ENCODE data around the gene LOXL4.

The LOXL4 gene

DNA sequence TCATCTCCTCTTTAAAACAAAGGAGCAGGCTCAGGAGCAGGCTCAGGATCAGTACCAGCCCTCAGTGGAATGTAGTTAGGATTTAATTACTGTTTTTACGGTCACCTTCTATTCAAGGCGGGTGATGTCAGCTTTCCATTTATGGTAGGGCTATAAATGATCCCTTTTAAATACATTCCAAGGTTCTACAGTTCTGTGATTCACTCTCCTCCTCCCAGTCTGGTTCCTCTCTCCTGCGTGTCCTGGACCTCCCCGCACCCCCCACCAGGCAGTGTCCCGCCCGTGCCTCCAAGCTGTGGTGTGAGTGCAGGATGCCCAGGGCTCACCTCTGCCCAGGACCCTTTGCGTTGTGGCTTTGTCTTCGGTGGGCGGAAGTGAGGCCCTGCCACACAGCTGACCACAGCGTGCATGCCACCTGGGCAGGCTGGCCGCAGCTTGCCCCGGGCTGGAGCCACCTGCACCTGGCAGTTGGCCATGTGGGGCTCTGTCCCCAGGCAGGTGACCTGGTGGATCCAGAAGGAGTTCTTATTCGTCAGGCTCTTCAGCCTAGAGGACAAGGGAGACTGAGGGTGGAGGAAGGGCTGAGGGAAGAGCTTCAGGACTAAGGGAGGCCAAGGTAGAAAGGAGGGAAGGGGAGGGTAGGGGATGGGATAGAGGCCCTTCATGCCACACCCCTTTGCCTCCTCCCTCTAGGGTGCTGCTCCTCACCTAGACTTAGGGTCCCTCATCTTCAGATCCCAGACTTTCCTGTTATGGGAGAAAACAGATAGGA, 9.1 kb downstream of the LOXL4 start:
- no peak overlapping the region for H3K9ac ChIP-seq (ENCODE audit: insufficient read length, low read depth)
- H3K36me3 ChIP-seq (ENCODE audit: insufficient read depth, insufficient read length, low read length) = peaks cover 31% of the 10 kb centered on the region
- H3K9me3 ChIP-seq (ENCODE audit: insufficient read depth, low read length) = no peaks in the 10 kb centered on the region; the same call in 1 of the 2 replicates
- no peak for DNase-seq (ENCODE audit: low read depth, low spot score)
- no peak overlapping the region for H3K4me3 ChIP-seq (ENCODE audit: insufficient read length, low read depth)
- peaks cover 2% of the 10 kb centered on the region for H3K4me1 ChIP-seq (ENCODE audit: insufficient read depth, insufficient read length)
- no peaks in the 10 kb centered on the region for H3K27me3 ChIP-seq (ENCODE audit: insufficient read depth, insufficient read length)
- no peak for TF ChIP-seq YY1 (IDR thresholded peaks at IDR 0.05; ENCODE audit: insufficient read depth, insufficient read length)
- TF ChIP-seq ZNF274 (IDR thresholded peaks at IDR 0.05; ENCODE audit: low read depth, low read length) = no peak
- no peak for TF ChIP-seq SUZ12 (IDR thresholded peaks at IDR 0.05; ENCODE audit: extremely low read depth, insufficient read depth, insufficient read length)

DNA sequence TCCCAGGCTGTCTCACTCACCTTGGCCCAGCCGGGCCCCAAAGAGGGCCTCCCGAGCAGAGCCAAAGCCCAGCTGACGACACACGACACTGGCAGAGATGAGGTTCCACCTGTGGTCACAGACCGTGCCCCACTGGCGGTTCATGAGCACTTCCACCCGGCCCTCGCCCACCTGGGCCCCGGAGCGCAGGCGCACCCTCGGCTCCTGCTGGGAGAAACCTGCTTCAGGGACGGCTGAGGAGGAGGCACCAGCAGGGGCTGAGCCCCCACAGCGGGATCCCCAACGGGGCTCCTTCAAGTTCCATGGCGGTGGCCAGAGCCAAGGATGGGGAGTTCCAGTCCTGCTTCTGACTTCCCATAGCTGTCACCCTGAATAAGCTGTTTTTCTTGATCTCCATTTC, 10.0 kb downstream of the LOXL4 start:
- no peak for DNase-seq (ENCODE audit: low read depth, low spot score)

DNA sequence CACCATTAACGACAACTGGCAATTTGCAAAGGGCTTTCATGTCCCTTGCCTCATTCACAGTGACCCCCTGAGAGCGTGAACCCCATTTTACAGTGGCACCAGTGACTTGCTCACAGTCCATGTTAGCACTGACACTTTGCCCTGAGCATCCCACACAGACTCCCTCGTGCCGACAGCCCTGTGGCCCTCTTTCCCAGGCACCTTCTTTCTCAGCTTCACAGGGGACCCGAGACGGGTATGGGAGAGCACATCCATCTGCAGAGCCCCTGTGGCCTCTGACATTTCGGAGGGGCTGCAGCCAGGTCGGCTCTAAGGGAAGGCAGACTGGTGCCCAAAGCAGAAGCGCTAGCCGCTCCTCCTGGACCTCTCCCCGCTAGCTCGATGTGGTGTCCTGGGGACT, 10.8 kb downstream of the LOXL4 start:
- H3K4me3 ChIP-seq (ENCODE audit: insufficient read length, low read depth) = no peak overlapping the region
- DNase-seq (ENCODE audit: low read depth, low spot score) = no peak
- TF ChIP-seq YY1 (IDR thresholded peaks at IDR 0.05; ENCODE audit: insufficient read depth, insufficient read length) = no peak
- H3K27me3 ChIP-seq (ENCODE audit: insufficient read depth, insufficient read length) = no peaks in the 10 kb centered on the region
- peaks cover 2% of the 10 kb centered on the region for H3K4me1 ChIP-seq (ENCODE audit: insufficient read depth, insufficient read length)
- H3K36me3 ChIP-seq (ENCODE audit: insufficient read depth, insufficient read length, low read length) = peaks cover 35% of the 10 kb centered on the region
- H3K9ac ChIP-seq (ENCODE audit: insufficient read length, low read depth) = no peak overlapping the region
- no peaks in the 10 kb centered on the region; the same call in 1 of the 2 replicates for H3K9me3 ChIP-seq (ENCODE audit: insufficient read depth, low read length)

More for the DNA sequence above, 10.0 kb downstream of the LOXL4 start:
- peaks cover 36% of the 10 kb centered on the region for H3K36me3 ChIP-seq (ENCODE audit: insufficient read depth, insufficient read length, low read length)
- H3K4me3 ChIP-seq (ENCODE audit: insufficient read length, low read depth) = no peak overlapping the region
- H3K4me1 ChIP-seq (ENCODE audit: insufficient read depth, insufficient read length) = peaks cover 2% of the 10 kb centered on the region
- no peaks in the 10 kb centered on the region; the same call in 1 of the 2 replicates for H3K9me3 ChIP-seq (ENCODE audit: insufficient read depth, low read length)
- no peaks in the 10 kb centered on the region for H3K27me3 ChIP-seq (ENCODE audit: insufficient read depth, insufficient read length)
- TF ChIP-seq ZNF274 (IDR thresholded peaks at IDR 0.05; ENCODE audit: low read depth, low read length) = no peak
- no peak for TF ChIP-seq YY1 (IDR thresholded peaks at IDR 0.05; ENCODE audit: insufficient read depth, insufficient read length)
- TF ChIP-seq SUZ12 (IDR thresholded peaks at IDR 0.05; ENCODE audit: extremely low read depth, insufficient read depth, insufficient read length) = no peak
- no peak overlapping the region for H3K9ac ChIP-seq (ENCODE audit: insufficient read length, low read depth)

DNA sequence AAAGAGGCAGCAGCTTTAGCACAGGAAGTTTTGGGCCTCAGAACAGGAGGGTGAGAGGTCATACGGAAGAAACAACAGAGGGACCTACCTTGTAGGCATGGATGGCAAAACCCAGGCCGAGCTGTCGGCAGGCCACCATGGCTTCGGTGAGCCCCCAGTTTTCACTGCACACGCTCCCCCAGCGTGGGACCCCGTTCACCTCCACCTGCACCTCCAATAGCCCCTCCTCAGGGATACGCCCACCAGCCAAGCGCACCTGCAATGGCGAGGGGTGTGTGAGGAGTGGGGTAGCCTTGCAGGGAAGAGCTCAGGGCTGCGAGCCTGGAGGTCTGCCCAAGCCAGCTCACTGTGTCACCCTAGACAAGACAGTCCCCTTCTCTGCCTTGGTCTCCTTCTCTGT, 11.3 kb downstream of the LOXL4 start:
- H3K4me1 ChIP-seq (ENCODE audit: insufficient read depth, insufficient read length) = peaks cover 2% of the 10 kb centered on the region
- no peak overlapping the region for H3K4me3 ChIP-seq (ENCODE audit: insufficient read length, low read depth)
- H3K9ac ChIP-seq (ENCODE audit: insufficient read length, low read depth) = no peak overlapping the region
- TF ChIP-seq SUZ12 (IDR thresholded peaks at IDR 0.05; ENCODE audit: extremely low read depth, insufficient read depth, insufficient read length) (no peak), ZNF274 (IDR thresholded peaks at IDR 0.05; ENCODE audit: low read depth, low read length) (no peak), YY1 (IDR thresholded peaks at IDR 0.05; ENCODE audit: insufficient read depth, insufficient read length) (no peak)
- no peaks in the 10 kb centered on the region for H3K27me3 ChIP-seq (ENCODE audit: insufficient read depth, insufficient read length)
- DNase-seq (ENCODE audit: low read depth, low spot score) = no peak
- peaks cover 30% of the 10 kb centered on the region for H3K36me3 ChIP-seq (ENCODE audit: insufficient read depth, insufficient read length, low read length)
- H3K9me3 ChIP-seq (ENCODE audit: insufficient read depth, low read length) = no peaks in the 10 kb centered on the region

DNA sequence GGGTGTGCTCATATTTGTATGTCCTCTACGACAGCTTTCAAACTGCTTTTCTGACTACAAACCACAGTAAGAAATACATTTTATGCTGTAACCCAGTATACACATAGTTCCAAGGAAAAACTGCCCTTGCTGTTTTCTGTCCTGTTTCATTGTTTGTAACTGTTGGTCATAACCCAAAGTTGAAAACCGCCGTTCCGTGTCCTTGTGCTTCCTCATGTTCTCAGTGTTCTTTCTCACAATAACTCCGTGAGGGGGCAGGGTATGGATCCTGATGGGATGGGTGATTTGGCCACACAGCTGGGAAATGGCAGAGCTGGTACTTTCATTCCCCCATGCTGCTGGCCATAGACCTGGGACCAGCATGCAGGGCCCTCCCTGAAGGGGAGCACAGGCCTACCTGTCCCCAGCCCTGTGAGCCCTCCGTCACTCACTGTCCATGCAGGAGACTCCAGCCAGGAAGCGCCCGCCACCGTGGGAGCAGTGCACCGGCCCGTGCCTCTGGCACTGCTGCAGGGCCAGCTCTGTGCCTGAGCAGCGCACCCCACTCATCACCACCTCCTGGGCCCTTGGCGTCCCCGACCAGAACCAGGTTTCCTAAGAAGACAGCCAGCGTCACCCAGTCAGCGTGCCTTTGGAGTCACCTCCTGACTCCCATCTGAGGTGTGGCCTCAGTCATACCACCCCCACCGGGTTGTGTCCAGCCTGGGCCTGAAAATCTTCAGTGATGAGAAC, 12.7 kb downstream of the LOXL4 start:
- peaks cover 42% of the 10 kb centered on the region for H3K36me3 ChIP-seq (ENCODE audit: insufficient read depth, insufficient read length, low read length)
- H3K4me3 ChIP-seq (ENCODE audit: insufficient read length, low read depth) = no peak overlapping the region
- H3K9ac ChIP-seq (ENCODE audit: insufficient read length, low read depth) = no peak overlapping the region
- no peaks in the 10 kb centered on the region for H3K9me3 ChIP-seq (ENCODE audit: insufficient read depth, low read length)
- DNase-seq (ENCODE audit: low read depth, low spot score) = no peak
- TF ChIP-seq ZNF274 (IDR thresholded peaks at IDR 0.05; ENCODE audit: low read depth, low read length) = no peak
- no peak for TF ChIP-seq YY1 (IDR thresholded peaks at IDR 0.05; ENCODE audit: insufficient read depth, insufficient read length)
- TF ChIP-seq SUZ12 (IDR thresholded peaks at IDR 0.05; ENCODE audit: extremely low read depth, insufficient read depth, insufficient read length) = no peak
- no peaks in the 10 kb centered on the region for H3K27me3 ChIP-seq (ENCODE audit: insufficient read depth, insufficient read length)
- peaks cover 2% of the 10 kb centered on the region for H3K4me1 ChIP-seq (ENCODE audit: insufficient read depth, insufficient read length)

DNA sequence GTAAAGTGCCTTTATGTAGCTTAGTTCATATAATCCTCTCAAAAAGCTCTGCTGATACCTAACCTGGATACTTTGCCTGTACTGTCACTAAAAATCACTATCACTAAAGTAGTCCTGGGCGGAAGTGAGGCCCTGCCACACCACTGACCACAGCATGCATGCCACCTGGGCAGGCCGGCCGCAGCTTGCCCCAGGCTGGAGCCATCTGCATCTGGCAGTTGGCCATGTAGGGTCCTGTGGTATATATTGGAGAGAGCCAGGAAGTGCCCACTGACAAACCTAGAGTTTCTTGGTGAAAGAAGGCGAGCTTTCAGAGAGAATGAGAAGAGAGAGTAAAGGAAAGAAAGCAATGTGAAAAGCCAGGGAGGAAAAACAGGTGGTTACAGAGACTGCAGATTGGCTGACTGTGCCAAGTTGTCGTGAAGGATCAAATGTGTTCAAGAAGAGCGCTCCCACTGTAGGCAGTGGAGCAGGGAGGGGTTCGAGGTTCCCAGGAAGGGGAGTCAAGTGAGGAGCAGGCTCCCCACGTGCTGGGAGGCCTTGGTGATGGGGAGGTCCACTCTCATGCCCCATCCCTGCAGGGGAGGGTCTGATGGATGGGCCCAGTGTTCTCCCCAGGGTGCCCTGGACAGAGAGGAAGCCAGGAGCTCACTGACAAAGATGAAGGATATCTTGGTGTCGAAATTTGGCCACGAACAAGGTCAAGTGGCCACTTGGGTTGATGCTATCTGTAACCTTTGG, 13.6 kb downstream of the LOXL4 start:
- H3K9ac ChIP-seq (ENCODE audit: insufficient read length, low read depth) = no peak overlapping the region

DNA sequence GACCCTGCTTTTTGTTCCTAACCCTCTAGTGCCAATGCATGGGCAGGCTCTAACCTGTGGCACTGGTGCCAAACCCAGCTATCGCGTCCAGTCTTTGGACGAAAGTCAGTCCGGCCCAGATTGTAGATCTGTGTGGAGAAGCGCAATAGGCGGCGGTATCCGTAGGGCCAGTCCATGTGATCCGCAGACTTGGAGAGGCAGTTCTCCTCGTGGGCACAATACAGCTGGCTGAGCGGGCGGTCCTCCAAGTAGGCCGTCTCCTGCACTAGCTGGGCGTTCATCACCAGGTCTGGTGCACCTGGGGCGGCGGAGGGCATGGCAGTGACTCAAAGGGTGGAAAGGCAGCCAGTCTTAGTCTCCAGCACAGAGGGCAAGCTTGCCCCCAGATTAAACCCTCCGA, 14.5 kb downstream of the LOXL4 start:
- no peaks in the 10 kb centered on the region for H3K9me3 ChIP-seq (ENCODE audit: insufficient read depth, low read length)
- no peaks in the 10 kb centered on the region for H3K27me3 ChIP-seq (ENCODE audit: insufficient read depth, insufficient read length)
- DNase-seq (ENCODE audit: low read depth, low spot score) = no peak
- H3K4me3 ChIP-seq (ENCODE audit: insufficient read length, low read depth) = no peak overlapping the region
- H3K4me1 ChIP-seq (ENCODE audit: insufficient read depth, insufficient read length) = peaks cover 2% of the 10 kb centered on the region
- TF ChIP-seq YY1 (IDR thresholded peaks at IDR 0.05; ENCODE audit: insufficient read depth, insufficient read length) (no peak), ZNF274 (IDR thresholded peaks at IDR 0.05; ENCODE audit: low read depth, low read length) (no peak), SUZ12 (IDR thresholded peaks at IDR 0.05; ENCODE audit: extremely low read depth, insufficient read depth, insufficient read length) (no peak)
- peaks cover 59% of the 10 kb centered on the region for H3K36me3 ChIP-seq (ENCODE audit: insufficient read depth, insufficient read length, low read length)
- H3K9ac ChIP-seq (ENCODE audit: insufficient read length, low read depth) = no peak overlapping the region

More for the DNA sequence above, 13.6 kb downstream of the LOXL4 start:
- Histone ChIP-seq H3K9me3 (ENCODE audit: insufficient read depth, low read length) (no peaks in the 10 kb centered on the region), H3K4me1 (ENCODE audit: insufficient read depth, insufficient read length) (peaks cover 2% of the 10 kb centered on the region), H3K4me3 (ENCODE audit: insufficient read length, low read depth) (no peak overlapping the region), H3K27me3 (ENCODE audit: insufficient read depth, insufficient read length) (no peaks in the 10 kb centered on the region), H3K36me3 (ENCODE audit: insufficient read depth, insufficient read length, low read length) (peaks cover 50% of the 10 kb centered on the region)
- TF ChIP-seq SUZ12 (IDR thresholded peaks at IDR 0.05; ENCODE audit: extremely low read depth, insufficient read depth, insufficient read length) (no peak), ZNF274 (IDR thresholded peaks at IDR 0.05; ENCODE audit: low read depth, low read length) (no peak), YY1 (IDR thresholded peaks at IDR 0.05; ENCODE audit: insufficient read depth, insufficient read length) (no peak)
- DNase-seq (ENCODE audit: low read depth, low spot score) = no peak
